SH-SY5Y (cell line): Measurements from ENCODE around the gene IP6K3.

Source experiments
- GATA2 ChIP-seq: IDR thresholded peaks from 2 replicates; pipeline ENCODE4 v1.6.1; 2011; ENCODE audit warnings: mild to moderate bottlenecking, low read depth, low read length
- GATA3 ChIP-seq: IDR thresholded peaks from 2 replicates; pipeline ENCODE4 v1.6.1; 2011; ENCODE audit warnings: low read depth, mild to moderate bottlenecking, low read length, moderate library complexity

DNA sequence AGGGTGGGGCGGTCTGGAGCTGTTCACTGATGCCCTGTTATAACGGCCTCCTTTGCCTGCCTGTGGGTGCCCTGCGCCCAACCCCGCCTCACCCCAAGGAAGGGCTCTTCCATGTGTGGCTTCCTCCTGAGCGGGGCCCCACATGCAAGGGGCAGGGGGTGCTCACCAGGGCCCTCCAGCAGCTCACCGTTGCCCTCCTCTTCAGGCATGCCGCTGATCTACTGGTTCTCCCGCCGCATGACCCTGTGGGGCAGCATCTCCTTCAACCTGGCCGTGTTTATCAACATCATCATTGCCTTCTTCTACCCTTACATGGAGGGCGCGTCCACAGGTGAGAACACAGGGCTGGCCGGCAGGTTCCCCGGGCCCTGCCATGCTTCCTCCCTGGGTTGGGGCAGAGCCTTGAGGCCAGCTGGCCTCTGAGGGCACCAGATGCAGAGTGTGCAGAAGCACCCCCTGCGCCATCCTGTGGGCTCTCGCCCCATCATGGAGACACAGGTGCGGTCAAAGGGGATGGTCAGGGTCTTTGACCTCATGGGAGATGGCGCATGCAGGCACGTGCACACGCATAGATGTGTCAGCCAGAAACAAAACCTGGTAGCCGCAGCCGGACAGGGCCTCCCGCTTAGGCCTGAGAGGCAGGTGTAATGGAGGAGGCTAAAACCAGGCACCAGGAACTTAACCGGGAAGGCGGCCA is 58.1 kb downstream of the IP6K3 start:
- TF ChIP-seq GATA2 (no peak), GATA3 (no peak)
